HEK293 (cell line): Measurements from ENCODE around the gene DNAJC5.

Source experiments
- CTCF ChIA-PET: fragments of 350-600 bp; formaldehyde crosslinking; extraction: SDS; loops from one replicate; lab custom pipeline; 2021; ENCODE audit warnings: antibody characterized with exemption; lab: Yijun Ruan, JAX
- POLR2A ChIA-PET: fragments of 300-600 bp; formaldehyde crosslinking; extraction: SDS; loops from one replicate; lab custom pipeline; 2020; ENCODE audit warnings: antibody characterized with exemption, inconsistent platforms; lab: Yijun Ruan, JAX
- H3K27ac ChIP-seq: fragments of 200-500 bp; sonication (Bioruptor generic); 2 replicates; pipeline ENCODE4 v1.5.1; 2014; ENCODE audit warnings: low read depth, low read length, control low read depth, inconsistent platforms; ENCODE audit errors: extremely low read depth
- H3K36me3 ChIP-seq, 2 experiments: fragments of 200-500 bp in 1 of 2; sonication (Bioruptor generic) in 1 of 2; 1 replicate in 1 of 2; 2 replicates in 1 of 2; pipeline ENCODE4 v1.5.1; 2014 to 2017; ENCODE audit warnings: inconsistent platforms in 2 of 2, low read length in 2 of 2; ENCODE audit not compliant: control insufficient read depth in 2 of 2, insufficient read depth in 1 of 2
- H3K4me1 ChIP-seq: fragments of 200-500 bp; sonication (Bioruptor generic); 2 replicates; pipeline ENCODE4 v1.5.1; 2014; ENCODE audit warnings: mild to moderate bottlenecking, low read length, inconsistent platforms; ENCODE audit not compliant: control insufficient read depth, insufficient read depth
- H3K4me3 ChIP-seq: 2 replicates; pipeline ENCODE4 v1.5.1; 2011; ENCODE audit warnings: low read depth, mild to moderate bottlenecking, control low read depth, low read length, moderate library complexity
- H3K9me3 ChIP-seq: fragments of 200-500 bp; sonication (Bioruptor generic); 2 replicates; pipeline ENCODE4 v1.5.1; 2014; ENCODE audit warnings: low read depth, low read length, inconsistent platforms; ENCODE audit not compliant: control insufficient read depth, insufficient read depth
- HOXD13 ChIP-seq: sonication (generic); formaldehyde crosslinking; IDR thresholded peaks from 2 replicates; pipeline ENCODE4 v1.8.0; 2022; ENCODE audit warnings: missing genetic modification reagents, borderline replicate concordance
- IKZF3 ChIP-seq: fragments of 450-650 bp; IDR thresholded peaks from 2 replicates; pipeline ENCODE4 v1.5.0; 2018; ENCODE audit warnings: missing biosample characterization, mild to moderate bottlenecking, missing genetic modification characterization, moderate library complexity
- KLF16 ChIP-seq: fragments of 450-650 bp; formaldehyde crosslinking; IDR thresholded peaks from 2 replicates; pipeline ENCODE4 v1.5.1; 2017; ENCODE audit warnings: missing biosample characterization, missing genetic modification characterization
- KLF8 ChIP-seq: fragments of 450-650 bp; formaldehyde crosslinking; IDR thresholded peaks from 2 replicates; pipeline ENCODE4 v1.5.1; 2016; ENCODE audit warnings: missing biosample characterization, missing genetic modification characterization
- SCRT1 ChIP-seq: fragments of 450-650 bp; formaldehyde crosslinking; IDR thresholded peaks from 2 replicates; pipeline ENCODE4 v1.5.1; 2016; ENCODE audit warnings: missing biosample characterization, missing genetic modification characterization, borderline replicate concordance
- SP2 ChIP-seq: fragments of 450-650 bp; formaldehyde crosslinking; IDR thresholded peaks from 2 replicates; pipeline ENCODE4 v1.5.1; 2016; ENCODE audit warnings: missing biosample characterization, missing genetic modification characterization
- SP3 ChIP-seq: fragments of 450-650 bp; formaldehyde crosslinking; IDR thresholded peaks from 2 replicates; pipeline ENCODE4 v1.5.1; 2016; ENCODE audit warnings: missing biosample characterization, missing genetic modification characterization
- TRIM28 ChIP-seq: IDR thresholded peaks from 2 replicates; pipeline ENCODE4 v1.6.1; 2011; ENCODE audit warnings: low read length, control low read depth, borderline replicate concordance
- ZBTB1 ChIP-seq: fragments of 450-650 bp; formaldehyde crosslinking; IDR thresholded peaks from 2 replicates; pipeline ENCODE4 v1.5.1; 2016; ENCODE audit warnings: missing biosample characterization, missing genetic modification characterization
- ZEB2 ChIP-seq: fragments of 450-650 bp; formaldehyde crosslinking; IDR thresholded peaks from 2 replicates; pipeline ENCODE4 v1.5.1; 2016; ENCODE audit warnings: missing biosample characterization, missing genetic modification characterization
- ZNF324 ChIP-seq: fragments of 450-650 bp; formaldehyde crosslinking; IDR thresholded peaks from 2 replicates; pipeline ENCODE4 v1.5.1; 2016; ENCODE audit warnings: missing biosample characterization, missing genetic modification characterization
- ZNF37A ChIP-seq: fragments of 450-650 bp; IDR thresholded peaks from 2 replicates; pipeline ENCODE4 v1.5.1; 2018; ENCODE audit warnings: missing biosample characterization, missing genetic modification characterization
- ZNF677 ChIP-seq: fragments of 450-650 bp; IDR thresholded peaks from 2 replicates; pipeline ENCODE4 v1.5.0; 2018; ENCODE audit warnings: missing biosample characterization, mild to moderate bottlenecking, missing genetic modification characterization, moderate library complexity
- ZXDB ChIP-seq: fragments of 450-650 bp; formaldehyde crosslinking; IDR thresholded peaks from 2 replicates; pipeline ENCODE4 v1.5.1; 2016; ENCODE audit warnings: missing biosample characterization, missing genetic modification characterization
- TF ChIP-seq, protein P1 (sequence below): fragments of 450-650 bp; formaldehyde crosslinking; IDR thresholded peaks from 2 replicates; pipeline ENCODE4 v1.5.1; 2016; ENCODE audit warnings: missing biosample characterization, missing genetic modification characterization
- TF ChIP-seq, protein P2 (sequence below): fragments of 450-650 bp; formaldehyde crosslinking; conservative IDR thresholded peaks from 2 replicates; pipeline ENCODE4 v1.5.1; 2016; ENCODE audit warnings: low read depth, missing biosample characterization, missing genetic modification characterization
- TF ChIP-seq, protein P3 (sequence below): fragments of 450-650 bp; formaldehyde crosslinking; IDR thresholded peaks from 2 replicates; pipeline ENCODE4 v1.5.1; 2016; ENCODE audit warnings: missing biosample characterization, missing genetic modification characterization
- TF ChIP-seq, protein P4 (sequence below): fragments of 450-650 bp; formaldehyde crosslinking; IDR thresholded peaks from 2 replicates; pipeline ENCODE4 v1.5.1; 2016; ENCODE audit warnings: missing biosample characterization, missing genetic modification characterization

The DNAJC5 gene

DNA sequence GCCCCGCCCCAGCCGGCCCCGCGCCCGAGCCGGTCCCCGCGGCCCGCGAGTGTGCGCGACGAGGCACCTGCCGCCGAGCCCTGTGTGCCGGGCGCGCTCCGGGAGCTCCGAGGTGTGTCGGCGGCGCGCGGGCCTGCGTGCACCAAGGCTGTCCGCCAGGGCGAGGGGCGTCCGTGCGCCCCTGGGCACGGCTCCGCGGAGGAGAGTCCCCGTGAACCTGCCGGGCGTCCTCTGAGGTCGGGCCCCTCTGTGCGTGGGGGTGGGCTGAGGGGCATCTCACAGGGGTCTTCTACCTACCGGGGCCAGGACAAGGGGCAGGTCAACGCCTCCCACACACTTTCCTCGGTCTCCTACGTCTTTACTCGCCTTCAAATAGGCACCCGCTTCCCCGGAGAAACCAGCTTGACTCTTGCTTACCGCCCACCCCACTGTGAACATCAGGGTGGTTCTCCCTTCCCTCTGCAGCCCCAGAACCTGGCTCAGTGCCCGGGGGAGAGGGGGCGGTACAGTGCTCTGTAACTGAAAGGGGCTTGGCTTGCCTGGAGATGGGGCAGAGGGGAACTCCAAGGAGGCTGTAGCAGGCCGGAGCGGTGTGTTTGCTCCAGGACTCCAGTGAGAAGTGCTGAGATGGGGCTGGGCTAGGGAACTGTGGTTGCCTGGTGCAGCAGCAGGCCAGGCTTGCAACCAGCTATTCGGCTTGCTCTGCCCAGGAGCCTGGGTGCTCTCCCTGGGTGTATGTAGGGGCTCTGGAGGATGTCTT lies 84.8 kb downstream of the DNAJC5 start, which contains the start of gene SAMD10 (continued):
- TF ChIP-seq, protein P1, sequence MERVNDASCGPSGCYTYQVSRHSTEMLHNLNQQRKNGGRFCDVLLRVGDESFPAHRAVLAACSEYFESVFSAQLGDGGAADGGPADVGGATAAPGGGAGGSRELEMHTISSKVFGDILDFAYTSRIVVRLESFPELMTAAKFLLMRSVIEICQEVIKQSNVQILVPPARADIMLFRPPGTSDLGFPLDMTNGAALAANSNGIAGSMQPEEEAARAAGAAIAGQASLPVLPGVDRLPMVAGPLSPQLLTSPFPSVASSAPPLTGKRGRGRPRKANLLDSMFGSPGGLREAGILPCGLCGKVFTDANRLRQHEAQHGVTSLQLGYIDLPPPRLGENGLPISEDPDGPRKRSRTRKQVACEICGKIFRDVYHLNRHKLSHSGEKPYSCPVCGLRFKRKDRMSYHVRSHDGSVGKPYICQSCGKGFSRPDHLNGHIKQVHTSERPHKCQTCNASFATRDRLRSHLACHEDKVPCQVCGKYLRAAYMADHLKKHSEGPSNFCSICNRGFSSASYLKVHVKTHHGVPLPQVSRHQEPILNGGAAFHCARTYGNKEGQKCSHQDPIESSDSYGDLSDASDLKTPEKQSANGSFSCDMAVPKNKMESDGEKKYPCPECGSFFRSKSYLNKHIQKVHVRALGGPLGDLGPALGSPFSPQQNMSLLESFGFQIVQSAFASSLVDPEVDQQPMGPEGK = peak; percentile 89
- TF ChIP-seq KLF16 = peak; percentile 61; the same call in 1 of the 2 replicates
- TF ChIP-seq, protein P2, sequence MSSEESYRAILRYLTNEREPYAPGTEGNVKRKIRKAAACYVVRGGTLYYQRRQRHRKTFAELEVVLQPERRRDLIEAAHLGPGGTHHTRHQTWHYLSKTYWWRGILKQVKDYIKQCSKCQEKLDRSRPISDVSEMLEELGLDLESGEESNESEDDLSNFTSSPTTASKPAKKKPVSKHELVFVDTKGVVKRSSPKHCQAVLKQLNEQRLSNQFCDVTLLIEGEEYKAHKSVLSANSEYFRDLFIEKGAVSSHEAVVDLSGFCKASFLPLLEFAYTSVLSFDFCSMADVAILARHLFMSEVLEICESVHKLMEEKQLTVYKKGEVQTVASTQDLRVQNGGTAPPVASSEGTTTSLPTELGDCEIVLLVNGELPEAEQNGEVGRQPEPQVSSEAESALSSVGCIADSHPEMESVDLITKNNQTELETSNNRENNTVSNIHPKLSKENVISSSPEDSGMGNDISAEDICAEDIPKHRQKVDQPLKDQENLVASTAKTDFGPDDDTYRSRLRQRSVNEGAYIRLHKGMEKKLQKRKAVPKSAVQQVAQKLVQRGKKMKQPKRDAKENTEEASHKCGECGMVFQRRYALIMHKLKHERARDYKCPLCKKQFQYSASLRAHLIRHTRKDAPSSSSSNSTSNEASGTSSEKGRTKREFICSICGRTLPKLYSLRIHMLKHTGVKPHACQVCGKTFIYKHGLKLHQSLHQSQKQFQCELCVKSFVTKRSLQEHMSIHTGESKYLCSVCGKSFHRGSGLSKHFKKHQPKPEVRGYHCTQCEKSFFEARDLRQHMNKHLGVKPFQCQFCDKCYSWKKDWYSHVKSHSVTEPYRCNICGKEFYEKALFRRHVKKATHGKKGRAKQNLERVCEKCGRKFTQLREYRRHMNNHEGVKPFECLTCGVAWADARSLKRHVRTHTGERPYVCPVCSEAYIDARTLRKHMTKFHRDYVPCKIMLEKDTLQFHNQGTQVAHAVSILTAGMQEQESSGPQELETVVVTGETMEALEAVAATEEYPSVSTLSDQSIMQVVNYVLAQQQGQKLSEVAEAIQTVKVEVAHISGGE (tag by site-specific recombination) = peak; percentile 48; the same call in 1 of the 2 replicates

DNA sequence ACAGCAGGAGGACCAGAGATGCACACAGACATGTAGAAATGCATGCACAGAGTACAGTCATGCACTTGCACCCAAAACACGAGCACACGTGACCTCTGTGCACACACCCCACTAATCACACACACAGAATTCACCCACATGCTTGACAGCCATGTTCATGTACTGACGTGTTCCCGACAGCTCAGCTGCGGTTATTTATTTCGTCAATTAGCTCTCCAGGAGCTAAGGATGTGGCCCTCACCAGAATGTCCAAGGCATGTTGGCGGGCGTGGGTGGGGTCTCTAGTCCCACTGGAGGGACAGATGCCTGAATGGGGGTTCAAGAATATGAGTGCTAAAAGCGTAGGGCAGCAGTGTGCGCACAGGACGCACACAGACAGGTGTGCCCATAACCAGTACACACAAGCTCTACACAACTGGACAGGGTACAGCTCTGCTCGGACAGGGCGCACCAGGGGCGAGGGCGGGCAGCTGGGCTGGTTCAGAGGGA lies 85.4 kb downstream of the DNAJC5 start:
- TF ChIP-seq, protein P3, sequence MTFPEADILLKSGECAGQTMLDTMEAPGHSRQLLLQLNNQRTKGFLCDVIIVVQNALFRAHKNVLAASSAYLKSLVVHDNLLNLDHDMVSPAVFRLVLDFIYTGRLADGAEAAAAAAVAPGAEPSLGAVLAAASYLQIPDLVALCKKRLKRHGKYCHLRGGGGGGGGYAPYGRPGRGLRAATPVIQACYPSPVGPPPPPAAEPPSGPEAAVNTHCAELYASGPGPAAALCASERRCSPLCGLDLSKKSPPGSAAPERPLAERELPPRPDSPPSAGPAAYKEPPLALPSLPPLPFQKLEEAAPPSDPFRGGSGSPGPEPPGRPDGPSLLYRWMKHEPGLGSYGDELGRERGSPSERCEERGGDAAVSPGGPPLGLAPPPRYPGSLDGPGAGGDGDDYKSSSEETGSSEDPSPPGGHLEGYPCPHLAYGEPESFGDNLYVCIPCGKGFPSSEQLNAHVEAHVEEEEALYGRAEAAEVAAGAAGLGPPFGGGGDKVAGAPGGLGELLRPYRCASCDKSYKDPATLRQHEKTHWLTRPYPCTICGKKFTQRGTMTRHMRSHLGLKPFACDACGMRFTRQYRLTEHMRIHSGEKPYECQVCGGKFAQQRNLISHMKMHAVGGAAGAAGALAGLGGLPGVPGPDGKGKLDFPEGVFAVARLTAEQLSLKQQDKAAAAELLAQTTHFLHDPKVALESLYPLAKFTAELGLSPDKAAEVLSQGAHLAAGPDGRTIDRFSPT (tag by site-specific recombination) = peak; percentile 58
- TF ChIP-seq TRIM28 = no peak
- H3K9me3 ChIP-seq = no peaks in the 10 kb centered on the region
- H3K4me1 ChIP-seq = peaks cover 13% of the 10 kb centered on the region
- peak overlapping the region; percentile 95 for H3K4me3 ChIP-seq
- peak overlapping the region; percentile 78 for H3K27ac ChIP-seq
- peaks cover 6 to 28% of the 10 kb centered on the region in 2 experiments; a peak in 2 of 3 replicates for H3K36me3 ChIP-seq
- POLR2A ChIA-PET = interaction anchor here (0.6 to 2.0 kb wide), 14 partner anchors 21 to 322 kb away, joined by 3 to 21 read pairs (median 4); partner anchors contain the start of genes ARFRP1, RTEL1, TCEA2 and TPD52L2
- CTCF ChIA-PET = interaction anchor here (0.6 to 3.8 kb wide), 24 partner anchors 11 to 1832 kb away, joined by 3 to 18 read pairs (median 4); partner anchors contain the start of genes C20orf204, PTK6 and TPD52L2

DNA sequence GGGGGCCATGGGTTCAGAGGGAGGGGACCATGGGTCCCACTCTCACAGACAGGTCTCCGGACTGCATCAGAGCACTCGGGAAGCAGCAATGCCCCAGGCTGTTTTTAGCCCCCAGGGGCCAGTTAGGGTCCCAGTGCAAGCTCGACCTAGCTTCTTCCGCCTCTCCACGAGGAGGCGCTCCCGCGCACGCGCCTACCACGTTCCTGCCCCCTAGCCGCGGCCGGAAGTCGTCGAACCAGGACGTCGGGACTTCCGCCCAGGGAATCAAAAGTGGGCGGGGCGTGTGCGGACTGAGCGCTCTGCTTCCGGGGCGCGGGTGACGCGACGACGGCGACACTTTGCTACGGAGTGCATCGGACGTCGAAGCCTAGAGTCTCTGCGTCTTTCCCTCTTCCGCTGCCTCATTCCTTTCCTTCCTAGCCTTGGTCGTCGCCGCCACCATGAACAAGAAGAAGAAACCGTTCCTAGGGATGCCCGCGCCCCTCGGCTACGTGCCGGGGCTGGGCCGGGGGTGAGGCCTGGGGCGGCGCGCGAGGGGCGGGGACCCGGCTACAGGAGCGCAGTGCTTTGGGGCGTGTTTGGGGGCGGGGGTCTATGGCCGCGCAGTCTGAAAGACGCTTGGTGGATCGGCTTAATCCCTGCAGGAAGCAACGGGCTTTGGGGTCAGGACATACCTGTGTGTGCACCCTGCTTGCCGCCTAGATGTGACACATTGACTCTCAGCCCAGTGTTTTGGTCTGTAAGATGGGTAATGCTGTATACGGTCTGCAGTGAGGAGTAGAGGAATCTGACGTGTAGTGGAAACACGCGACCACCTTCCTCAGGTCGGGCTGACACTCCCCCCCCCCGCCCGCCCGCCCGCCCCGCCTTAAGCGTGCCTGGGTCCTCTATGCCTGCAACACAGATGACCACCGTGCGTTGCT lies 86.1 kb downstream of the DNAJC5 start, which contains the start of gene PRPF6:
Gene PRPF6, plus strand, starts transcription at position 327 of the 923 bp plus-strand sequence. Its CDS starts 114 bp downstream, at position 441.
- CTCF ChIA-PET = interaction anchor here (0.6 to 3.8 kb wide), 23 partner anchors 10 to 484 kb away, joined by 3 to 18 read pairs (median 4); partner anchors contain the start of genes C20orf204, PTK6 and TPD52L2
- peak; percentile 85 for TF ChIP-seq KLF8 (tag by site-specific recombination)
- TF ChIP-seq SP2 (tag by site-specific recombination) = peak; percentile 97
- TF ChIP-seq SP3 (tag by site-specific recombination) = peak; percentile 99
- TF ChIP-seq ZBTB1 (tag by site-specific recombination) = no peak
- peak; percentile 56; the same call in 1 of the 2 replicates for TF ChIP-seq HOXD13 (CRISPR knock-in tag)
- TF ChIP-seq ZEB2 (tag by site-specific recombination) = peak; percentile 68; the same call in 1 of the 2 replicates
- TF ChIP-seq, protein P4, sequence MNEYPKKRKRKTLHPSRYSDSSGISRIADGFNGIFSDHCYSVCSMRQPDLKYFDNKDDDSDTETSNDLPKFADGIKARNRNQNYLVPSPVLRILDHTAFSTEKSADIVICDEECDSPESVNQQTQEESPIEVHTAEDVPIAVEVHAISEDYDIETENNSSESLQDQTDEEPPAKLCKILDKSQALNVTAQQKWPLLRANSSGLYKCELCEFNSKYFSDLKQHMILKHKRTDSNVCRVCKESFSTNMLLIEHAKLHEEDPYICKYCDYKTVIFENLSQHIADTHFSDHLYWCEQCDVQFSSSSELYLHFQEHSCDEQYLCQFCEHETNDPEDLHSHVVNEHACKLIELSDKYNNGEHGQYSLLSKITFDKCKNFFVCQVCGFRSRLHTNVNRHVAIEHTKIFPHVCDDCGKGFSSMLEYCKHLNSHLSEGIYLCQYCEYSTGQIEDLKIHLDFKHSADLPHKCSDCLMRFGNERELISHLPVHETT (tag by site-specific recombination) = peak; percentile 71
- peak; percentile 86; the same call in 1 of the 2 replicates for TF ChIP-seq ZXDB (tag by site-specific recombination)
- TF ChIP-seq SCRT1 = no peak
- no peak for TF ChIP-seq ZNF677 (tag by site-specific recombination)
- no peak for TF ChIP-seq IKZF3
- 0 out of 2 replicates have a peak, but pooled peaks have one; percentile 51 for TF ChIP-seq ZNF324 (tag by site-specific recombination)
- no peak for TF ChIP-seq ZNF37A

More for the DNA sequence above, 86.1 kb downstream of the DNAJC5 start, which contains the start of gene PRPF6:
- Histone ChIP-seq H3K4me1 (peaks cover 13% of the 10 kb centered on the region), H3K27ac (peak within 1 kb of the TSS; percentile 78), H3K4me3 (peak within 1 kb of the TSS; percentile 95), H3K9me3 (no peaks in the 10 kb centered on the region), H3K36me3 (peaks cover 14 to 35% of the 10 kb centered on the region in 2 experiments; a peak in 2 of 3 replicates)
- POLR2A ChIA-PET = interaction anchor here (0.6 to 2.0 kb wide), 14 partner anchors 20 to 323 kb away, joined by 3 to 21 read pairs (median 4); partner anchors contain the start of genes ARFRP1, RTEL1, TCEA2 and TPD52L2
